Endothelial cell of umbilical vein (primary cell): ENCODE results near the gene NAV2. TPM values are rescaled to one million over a fixed set of nuclear protein-coding genes. Genes with fewer than 3 reads are reported as not detected.

Experiments
- BruUV-seq: library from RNA; stranded (reverse); fragments of 400-500 nt; replicated peaks from 2 replicates; lab custom pipeline; 2021; lab: Mats Ljungman, UMichigan
- CTCF ChIA-PET: fragments of 300-600, 350-600 bp; sonication (Branson Sonifier 250); formaldehyde crosslinking; loops from one replicate; lab custom pipeline; 2021; ENCODE audit warnings: antibody characterized with exemption, inconsistent platforms; lab: Charles Lee
- POLR2A ChIA-PET: fragments of 300-600, 350-600 bp; sonication (Branson Sonifier 250); formaldehyde crosslinking; loops from one replicate; lab custom pipeline; 2021; ENCODE audit warnings: antibody characterized with exemption, inconsistent platforms; lab: Charles Lee
- DNase-seq: peaks from one replicate; pipeline ENCODE4 v3.0.0-alpha.2; 2011; ENCODE audit warnings: low read depth, low spot score
- FAIRE-seq: peaks from 2 replicates; lab custom pipeline; 2011; peaks lifted over from hg19 to GRCh38; lab: Jason Lieb, UNC
- H2AFZ ChIP-seq: 2 replicates; pipeline ENCODE4 v1.6.0; 2012; ENCODE audit warnings: low read depth, low read length, control low read depth, inconsistent platforms
- H3K27ac ChIP-seq: 2 replicates; pipeline ENCODE4 v1.5.1; 2011; ENCODE audit warnings: low read depth, mild to moderate bottlenecking, control low read depth, low read length, moderate library complexity; ENCODE audit not compliant: insufficient read depth
- H3K27me3 ChIP-seq, 2 experiments: 2 replicates each; pipeline versions ENCODE4 v1.6.0 to v1.6.1; 2011; ENCODE audit warnings: low read length in 2 of 2, mixed read lengths in 1 of 2; ENCODE audit not compliant: control insufficient read depth in 2 of 2, insufficient read depth in 2 of 2
- H3K36me3 ChIP-seq, 2 experiments: 2 replicates in 1 of 2; 3 replicates in 1 of 2; pipeline ENCODE4 v1.5.1; 2011; ENCODE audit warnings: low read length in 2 of 2, mild to moderate bottlenecking in 1 of 2, moderate library complexity in 1 of 2; ENCODE audit not compliant: control insufficient read depth in 2 of 2, insufficient read depth in 2 of 2; ENCODE audit errors: extremely low read depth in 1 of 2
- H3K4me1 ChIP-seq: 3 replicates; pipeline ENCODE4 v1.5.1; 2011; ENCODE audit warnings: mild to moderate bottlenecking, low read length; ENCODE audit not compliant: control insufficient read depth, insufficient read depth; ENCODE audit errors: extremely low read depth
- H3K4me2 ChIP-seq: 2 replicates; pipeline ENCODE4 v1.6.1; 2011; ENCODE audit warnings: low read length, control low read depth, mixed read lengths; ENCODE audit not compliant: insufficient read depth
- H3K4me3 ChIP-seq, 3 experiments: fragments of 200-600 bp in 1 of 3; sonication (generic), shearing (Covaris generic) in 1 of 3; replicated peaks in 1 of 3; 2 replicates each; pipeline ENCODE4 v1.5.1; 2011 to 2016; ENCODE audit warnings: control low read depth in 3 of 3, low read length in 3 of 3, mild to moderate bottlenecking in 2 of 3, inconsistent platforms in 1 of 3, low read depth in 1 of 3, moderate library complexity in 1 of 3; ENCODE audit not compliant: insufficient read depth in 1 of 3
- H3K79me2 ChIP-seq: 2 replicates; pipeline ENCODE4 v1.6.0; 2012; ENCODE audit warnings: low read length, inconsistent platforms; ENCODE audit not compliant: control insufficient read depth, insufficient read depth
- H3K9ac ChIP-seq: replicated peaks from 2 replicates; pipeline ENCODE3; 2011; ENCODE audit warnings: low read length, control low read depth; ENCODE audit not compliant: insufficient read depth; ENCODE audit errors: extremely low read depth
- H3K9me1 ChIP-seq: replicated peaks from 3 replicates; pipeline ENCODE4 v1.6.0; 2011; ENCODE audit warnings: mild to moderate bottlenecking, low read length; ENCODE audit not compliant: control insufficient read depth, insufficient read depth; ENCODE audit errors: extremely low read depth
- H3K9me3 ChIP-seq: replicated peaks from 2 replicates; pipeline ENCODE4 v1.5.1; 2012; ENCODE audit warnings: low read length, inconsistent platforms; ENCODE audit not compliant: control insufficient read depth, insufficient read depth
- H4K20me1 ChIP-seq: replicated peaks from 2 replicates; pipeline ENCODE3; 2011; ENCODE audit warnings: mild to moderate bottlenecking, low read length; ENCODE audit not compliant: control insufficient read depth, insufficient read depth; ENCODE audit errors: extremely low read depth
- CTCF ChIP-seq, 2 donors: IDR thresholded peaks; 1 replicate in 1 of 2; 2 replicates in 1 of 2; pipeline ENCODE4 v1.5.1; 2011; ENCODE audit warnings: low read length in 2 of 2, mild to moderate bottlenecking in 2 of 2, moderate library complexity in 2 of 2, control low read depth in 1 of 2, inconsistent platforms in 1 of 2, low read depth in 1 of 2; ENCODE audit not compliant: insufficient read depth in 1 of 2; ENCODE audit errors: extremely low read depth in 1 of 2
- GATA2 ChIP-seq: IDR thresholded peaks from 2 replicates; pipeline ENCODE4 v1.7.0; 2011; ENCODE audit warnings: low read depth, mild to moderate bottlenecking, moderate library complexity, mixed read lengths, low read length; ENCODE audit not compliant: insufficient read length, insufficient read depth
- JUN ChIP-seq: IDR thresholded peaks from 2 replicates; pipeline ENCODE4 v1.6.1; 2011; ENCODE audit warnings: borderline replicate concordance, low read depth; ENCODE audit not compliant: insufficient read length, insufficient read depth
- MAX ChIP-seq: IDR thresholded peaks from 2 replicates; pipeline ENCODE4 v1.6.1; 2011; ENCODE audit not compliant: insufficient read depth, insufficient read length
- MYC ChIP-seq: IDR thresholded peaks from one replicate; pipeline ENCODE4 v1.6.1; 2011; ENCODE audit warnings: mild to moderate bottlenecking, low read depth, low read length
- POLR2A ChIP-seq: IDR thresholded peaks from 2 replicates; pipeline ENCODE4 v1.6.1; 2012; ENCODE audit warnings: low read depth, mild to moderate bottlenecking, control low read depth, low read length
- dilution Hi-C: fragments of 300-500 bp; cut with MboI; formaldehyde crosslinking; loops from one replicate; pipeline ENCODE4 v1.15.0; 2019; ENCODE audit warnings: low sequenced_read_pairs; ENCODE audit not compliant: extremely low pct_ligation_motif_present
- intact Hi-C: fragments of 100-400 bp; cut with micrococcal nuclease; formaldehyde crosslinking; loops from one replicate; pipeline ENCODE4 v1.10.0; 2022
- polyA plus RNA-seq, 4 experiments: library from polyadenylated mRNA; depleted of rRNA in 3 of 4; stranded (reverse) in 3 of 4; unstranded in 1 of 4; fragments of >200 nt; gene quantifications; 2 replicates each; pipeline versions ENCODE4 v1.2.1 to v1.2.3, GENCODE V29; 2011 to 2012; ENCODE audit warnings: missing spikeins in 1 of 4
- total RNA-seq: library from RNA; stranded (reverse); gene quantifications from 2 replicates; pipeline ENCODE4 v1.2.3, GENCODE V29; 2021

NAV2 gene
- total and polyA plus RNA-seq, 2 donors (not counting 3 experiments of a cell fraction or from before 2014, with no cell fraction given): 10.9 to 68.0 TPM

DNA sequence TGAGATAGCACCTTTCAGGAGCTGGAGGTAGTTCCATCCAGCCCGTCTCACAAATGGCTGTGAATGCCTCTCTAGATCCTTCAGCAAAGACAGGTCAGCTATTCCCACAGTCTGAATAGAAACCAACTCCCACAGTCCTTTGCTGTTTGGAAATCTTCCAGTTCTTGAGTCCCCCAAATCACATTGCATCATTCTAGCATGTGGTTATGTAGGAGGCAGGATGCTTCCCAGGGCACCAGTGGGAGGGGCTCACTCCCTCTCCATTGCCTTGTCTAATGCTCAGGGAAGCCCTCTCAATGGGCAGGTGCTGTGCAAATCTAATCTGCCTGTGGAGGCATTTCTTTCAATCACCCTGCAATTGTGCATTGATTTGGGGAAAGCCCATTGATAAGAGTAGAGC lies 14.6 kb downstream of the NAV2 start:
- H3K4me2 ChIP-seq: no peak overlapping the region
- H2AFZ ChIP-seq: no peak overlapping the region
- no peak for FAIRE-seq
- no peaks in the 10 kb centered on the region for H3K27me3 ChIP-seq
- H4K20me1 ChIP-seq: no peaks in the 10 kb centered on the region
- no peak overlapping the region for H3K4me3 ChIP-seq
- no peak overlapping the region for H3K9ac ChIP-seq
- H3K79me2 ChIP-seq: peaks cover 98% of the 10 kb centered on the region
- H3K36me3 ChIP-seq: no peaks in the 10 kb centered on the region
- peaks cover 17% of the 10 kb centered on the region for H3K4me1 ChIP-seq
- H3K9me1 ChIP-seq: no peaks in the 10 kb centered on the region
- ChIA-PET POLR2A (no interaction called here), CTCF (interaction anchor here (0.7 to 3.2 kb wide), 6 partner anchors 8 to 164 kb away, joined by 3 to 21 read pairs (median 3); no protein-coding TSS in a partner anchor)
- DNase-seq: no peak
- dilution Hi-C loops: loop anchor here (10.0 kb wide), 1 partner anchor 162 kb away; no protein-coding TSS in a partner anchor
- TF ChIP-seq CTCF (IDR thresholded peaks at IDR 0.05; ENCODE audit: extremely low read depth in 1 of 2, insufficient read depth in 1 of 2, low read depth in 1 of 2, low read length in 2 of 2) (no peak), MAX (no peak), POLR2A (no peak), GATA2 (no peak), MYC (no peak), JUN (no peak)
- no TSS peak for BruUV-seq
- no peak overlapping the region for H3K27ac ChIP-seq
- no peaks in the 10 kb centered on the region for H3K9me3 ChIP-seq
- intact Hi-C loops: no loop called here
